GM18526 (cell line): ENCODE results near the gene CNKSR2.

Experiments used
- POLR2A ChIP-seq: IDR thresholded peaks from 3 replicates; pipeline ENCODE4 v1.6.1; 2011; ENCODE audit not compliant: insufficient read length; ENCODE audit errors: extremely low read depth

CNKSR2 gene

DNA sequence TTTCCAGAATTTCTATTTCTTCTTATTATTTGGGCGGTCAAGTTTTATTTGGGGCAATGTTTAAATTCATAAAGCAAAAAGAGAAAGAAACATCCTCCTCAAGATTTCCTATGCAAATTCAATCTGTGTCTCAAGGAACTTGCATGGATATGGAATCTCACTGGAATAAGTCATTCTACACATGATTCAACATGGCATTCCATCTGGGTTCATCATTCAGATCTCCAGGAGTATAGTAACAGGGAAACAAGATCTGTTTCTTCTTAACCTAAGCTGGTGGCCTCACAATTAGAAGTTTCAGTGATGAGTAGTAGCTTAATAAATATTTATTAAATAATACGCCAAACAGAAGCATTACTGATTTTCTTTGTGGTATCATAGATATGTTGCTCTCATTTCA lies 264.1 kb downstream of the CNKSR2 start:
- no peak for TF ChIP-seq POLR2A

DNA sequence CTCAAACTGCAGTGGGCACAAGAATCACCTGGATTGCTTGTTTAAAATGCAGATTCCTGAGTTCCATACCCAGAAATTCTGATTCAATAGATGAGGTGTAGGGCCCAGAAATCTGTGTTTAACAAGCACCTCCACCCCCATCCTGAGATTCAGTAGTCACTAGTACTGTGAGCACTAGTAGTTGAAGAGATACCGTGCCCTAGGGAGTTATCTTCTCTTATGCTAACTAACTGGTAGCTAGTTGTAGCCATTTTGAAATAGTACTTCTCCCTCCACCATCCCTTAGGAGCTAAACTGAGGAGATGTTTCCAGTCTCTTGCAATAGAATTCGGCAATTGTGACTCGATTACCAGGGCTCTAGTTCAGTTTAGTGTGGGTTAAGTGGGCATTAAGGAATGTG lies 265.6 kb downstream of the CNKSR2 start:
- TF ChIP-seq POLR2A: no peak

DNA sequence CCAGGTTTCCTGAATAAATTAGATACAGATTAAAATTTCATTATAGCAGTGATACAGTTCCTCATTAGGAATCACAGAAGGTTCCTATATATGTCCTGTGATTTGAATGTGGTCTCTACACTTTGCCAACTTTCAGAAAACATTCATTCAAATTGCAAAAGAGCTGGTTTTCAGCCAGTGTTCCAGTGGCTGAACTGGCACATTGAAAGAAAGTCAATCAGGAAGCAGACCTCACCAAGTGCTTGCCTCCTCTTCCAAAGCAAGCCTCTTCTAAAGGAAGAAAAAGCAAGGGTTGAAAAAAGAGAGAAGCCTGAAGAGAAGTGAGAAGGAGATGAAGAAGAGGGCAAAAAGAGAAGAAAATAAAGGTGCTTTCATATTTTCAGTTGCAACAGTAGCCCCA lies 271.2 kb downstream of the CNKSR2 start:
- TF ChIP-seq POLR2A: no peak

DNA sequence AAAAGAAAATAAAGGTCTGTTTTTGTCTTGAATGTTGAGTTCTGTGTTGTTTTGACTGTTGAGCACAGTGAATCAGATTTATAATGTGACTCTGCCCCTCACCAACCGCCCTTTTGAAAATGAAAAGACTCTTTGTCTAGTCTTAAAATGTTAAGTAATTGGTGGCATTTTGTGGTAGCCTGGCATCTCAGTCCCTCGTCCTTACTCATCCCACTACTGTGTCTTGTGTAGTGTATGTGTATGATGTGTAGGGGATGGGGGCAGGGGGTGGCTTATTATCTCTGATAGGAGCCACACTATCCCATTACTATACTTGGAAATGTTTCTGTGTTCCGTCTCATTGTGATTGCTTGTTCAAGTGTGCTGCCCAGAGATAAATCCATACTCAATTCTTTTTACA lies 271.7 kb downstream of the CNKSR2 start:
- TF ChIP-seq POLR2A: no peak

DNA sequence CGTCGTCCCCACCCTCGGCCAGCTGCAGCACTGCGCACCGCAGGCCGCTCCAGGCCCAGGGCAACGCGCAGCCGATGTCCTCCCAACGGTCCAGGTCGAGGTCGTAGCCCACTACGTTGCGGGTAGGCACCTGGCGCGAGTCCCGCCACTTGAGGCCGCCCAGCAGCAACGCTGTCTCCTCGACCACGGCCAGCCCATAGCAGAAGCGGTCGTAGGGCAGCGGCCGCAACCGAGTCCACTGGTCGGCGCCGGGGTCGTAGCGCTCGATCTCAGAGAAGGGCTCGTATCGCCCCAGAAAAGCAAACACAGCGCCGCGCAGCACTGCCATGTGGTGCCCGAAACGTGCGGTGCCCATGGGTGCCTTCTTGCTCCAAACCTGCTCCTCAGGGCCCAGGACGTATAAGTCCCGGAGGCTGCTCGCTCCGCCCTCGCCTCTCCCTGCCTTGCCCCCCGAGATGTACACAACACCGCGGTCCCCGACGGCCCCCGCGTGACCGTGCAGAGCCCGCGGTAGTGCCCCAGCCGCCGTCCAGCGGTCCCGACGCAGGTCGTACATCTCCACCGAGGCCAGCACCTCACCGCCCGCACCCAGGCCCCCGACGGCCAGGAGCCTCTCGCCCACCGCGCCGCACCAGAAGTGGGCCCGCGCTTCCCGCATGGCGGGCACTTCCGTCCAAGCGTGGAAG lies 281.8 kb downstream of the CNKSR2 start:
- TF ChIP-seq POLR2A: no peak

DNA sequence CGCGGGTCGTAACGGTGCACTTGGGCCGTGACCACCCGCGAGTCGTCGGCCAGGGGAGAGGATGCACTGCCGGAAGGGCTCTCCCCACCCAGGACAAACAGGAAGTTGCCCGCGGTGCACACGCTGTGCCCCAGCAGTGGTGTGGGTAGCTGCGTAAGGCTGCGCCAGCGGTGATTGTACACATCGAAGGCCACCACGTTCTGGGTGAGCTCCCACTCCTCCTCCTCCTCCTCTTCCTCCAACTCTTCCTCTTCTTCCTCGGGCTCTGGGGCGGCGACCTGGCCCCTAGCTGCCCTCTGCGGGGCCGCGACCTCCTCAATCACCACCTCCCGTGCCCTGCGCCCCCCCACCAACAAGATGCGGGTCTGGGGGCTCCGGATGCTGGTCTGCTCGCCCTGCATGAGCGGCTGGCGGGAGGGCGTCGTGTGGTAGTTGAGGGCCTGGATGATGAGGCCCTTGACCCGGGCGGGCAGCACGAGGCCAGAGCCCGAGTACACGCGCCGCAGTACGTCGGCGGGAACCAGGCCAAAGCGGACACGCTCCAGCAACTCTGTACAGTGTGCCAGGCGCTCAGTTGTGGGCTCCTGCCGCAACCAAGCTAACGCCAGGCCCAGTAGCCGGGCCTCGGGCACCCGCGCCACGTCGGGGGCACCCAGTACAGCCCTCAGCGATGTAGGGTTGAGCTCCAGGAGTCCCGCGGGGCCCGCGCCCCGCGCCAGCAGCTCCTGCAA lies 282.5 kb downstream of the CNKSR2 start:
- no peak for TF ChIP-seq POLR2A

DNA sequence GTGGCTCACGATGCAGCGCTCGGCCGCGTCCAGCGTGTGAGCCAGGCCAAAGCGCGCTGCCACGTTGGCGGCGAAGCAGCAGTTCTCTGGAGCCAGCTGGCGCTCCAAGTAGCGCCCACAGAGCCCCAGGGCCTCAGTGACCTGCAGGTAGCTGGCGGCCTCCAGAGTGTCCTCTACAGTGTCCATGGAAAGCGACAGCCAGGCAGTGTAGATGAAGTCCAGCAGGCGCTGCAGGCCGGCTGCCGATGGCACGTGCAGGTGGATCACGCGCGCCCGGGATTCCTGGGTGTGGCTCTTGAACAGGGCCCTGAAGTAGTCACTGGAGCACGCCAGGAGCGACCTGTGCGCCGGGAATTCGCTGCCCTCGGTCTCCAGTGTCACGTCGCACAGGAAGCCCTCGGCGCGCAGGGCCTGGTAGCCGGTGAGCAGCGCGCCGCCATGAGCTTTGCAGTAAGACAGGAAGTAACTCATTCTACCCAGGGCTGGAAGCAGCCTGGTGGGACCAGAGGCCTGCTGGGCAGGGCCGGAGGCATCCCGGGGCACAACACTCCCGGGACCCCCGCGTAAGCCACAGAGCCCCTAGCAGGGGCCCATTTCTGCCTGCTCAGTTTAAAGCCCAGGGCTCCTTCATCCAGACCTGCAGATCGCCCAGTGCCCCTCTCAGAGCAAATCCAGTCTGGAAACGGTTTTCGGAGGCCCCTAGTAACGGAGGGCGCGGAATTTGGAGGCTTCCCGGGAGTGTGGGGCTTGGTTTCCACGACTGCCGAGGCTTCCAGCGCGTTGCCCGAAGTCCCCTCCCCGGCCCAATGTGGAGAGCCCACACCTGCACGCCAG lies 283.3 kb downstream of the CNKSR2 start:
- TF ChIP-seq POLR2A: no peak

DNA sequence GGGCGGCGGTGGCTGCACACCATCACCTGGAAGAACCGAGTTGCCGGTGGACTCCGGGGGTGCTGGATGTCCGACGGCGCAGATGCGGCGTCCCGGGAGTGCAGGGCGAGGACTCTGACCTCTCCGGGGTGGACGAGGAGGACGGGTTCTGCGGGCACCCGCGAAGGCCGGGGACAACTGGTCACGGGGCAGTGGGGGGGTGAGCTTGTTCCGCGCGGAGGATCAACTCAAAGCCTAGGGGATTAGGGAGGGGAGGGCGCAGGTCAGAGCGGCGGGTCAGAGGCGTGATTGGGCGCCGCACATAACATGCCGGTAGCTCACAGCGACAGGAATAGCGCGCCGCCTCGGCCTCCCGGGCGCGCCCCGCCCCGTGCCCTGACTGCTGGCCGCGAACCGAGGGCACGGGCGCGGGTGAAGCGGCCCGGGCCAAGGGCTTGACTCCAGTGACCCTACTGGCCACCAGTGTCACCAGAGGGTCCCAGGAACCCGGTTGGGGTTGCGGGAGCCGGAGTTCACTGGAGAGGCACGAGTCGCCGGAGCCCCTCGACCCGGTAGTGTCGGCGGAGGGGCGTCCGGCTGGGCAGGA lies 284.0 kb downstream of the CNKSR2 start, which contains the start of gene KLHL34:
KLHL34 (minus strand) TSS at position 179 of the 586 bp plus-strand sequence. CDS start 542 bp downstream, outside the sequence.
- no peak for TF ChIP-seq POLR2A

DNA sequence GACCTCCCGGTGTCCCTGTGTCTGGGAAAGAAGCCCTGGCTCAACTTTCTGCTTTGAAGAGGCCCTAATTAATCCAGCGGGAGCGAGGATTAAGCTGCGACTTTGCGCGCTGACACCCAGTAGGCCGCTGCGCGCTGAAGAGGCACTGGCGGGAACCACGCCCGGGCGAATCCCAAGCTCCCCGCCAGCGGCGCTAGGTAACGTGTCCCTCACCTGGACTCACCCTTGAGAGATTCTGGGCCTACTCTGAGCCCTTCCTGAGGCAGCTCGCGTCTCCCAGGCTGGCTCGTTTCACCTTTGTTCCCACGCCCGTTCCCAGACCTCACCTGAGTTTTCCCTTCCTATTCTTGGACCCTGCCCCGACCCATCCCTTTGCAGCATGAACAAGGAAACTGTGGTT lies 284.5 kb downstream of the CNKSR2 start:
- TF ChIP-seq POLR2A: no peak

DNA sequence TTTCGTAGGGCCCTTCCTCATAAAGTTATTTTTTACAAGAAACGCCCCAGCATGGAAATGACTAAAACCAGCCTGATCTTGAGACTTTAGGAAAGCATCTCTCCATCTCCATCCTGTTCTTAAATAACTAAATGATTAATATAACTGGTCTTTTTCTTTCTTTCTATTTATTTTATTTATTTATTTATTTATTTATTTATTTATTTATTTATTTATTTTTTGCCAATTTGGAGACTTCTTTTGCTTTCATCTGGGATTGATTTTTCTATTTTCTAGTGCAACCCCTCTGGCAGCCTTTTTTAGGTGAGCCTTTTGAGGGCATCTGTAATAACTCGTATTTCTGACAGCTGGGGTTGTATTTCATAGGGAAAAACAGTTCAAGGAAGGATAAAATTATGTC lies 285.1 kb downstream of the CNKSR2 start:
- no peak for TF ChIP-seq POLR2A

DNA sequence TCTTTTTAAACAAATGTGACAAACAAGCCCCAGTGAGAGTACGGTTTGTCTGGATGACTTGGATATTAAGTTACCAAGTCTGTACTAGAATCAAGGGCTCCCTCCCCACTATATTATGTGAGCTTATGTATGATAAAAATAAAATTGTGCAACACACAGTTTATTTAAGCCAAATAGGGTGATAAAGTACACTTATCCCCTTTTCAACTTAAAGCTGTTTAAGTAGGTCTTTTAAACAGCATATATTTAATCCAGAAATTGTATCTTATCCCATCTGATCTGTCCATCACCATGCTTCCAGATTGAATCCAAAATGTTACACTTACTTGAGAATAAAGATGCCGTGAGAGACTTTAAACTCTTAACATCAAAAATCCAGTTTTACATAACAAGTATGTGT lies 285.9 kb downstream of the CNKSR2 start:
- no peak for TF ChIP-seq POLR2A

DNA sequence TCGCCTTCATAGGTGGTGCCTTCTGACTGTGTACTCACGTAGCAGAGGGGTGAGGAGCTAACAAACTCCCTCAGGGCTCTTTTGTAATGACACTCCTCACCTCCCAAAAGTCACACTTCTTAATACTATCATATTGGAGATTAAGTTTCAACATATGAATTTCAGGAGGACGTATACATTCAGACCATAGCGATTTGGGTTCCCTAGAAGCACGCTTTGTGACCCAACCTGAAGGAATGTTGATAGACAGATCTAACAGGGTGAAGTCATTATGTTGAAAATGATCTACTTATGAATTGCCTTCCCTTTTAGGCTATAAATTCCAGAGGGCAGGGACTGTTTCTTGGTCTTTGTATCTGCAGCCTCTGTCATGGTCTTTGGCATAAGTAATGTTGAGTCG lies 287.1 kb downstream of the CNKSR2 start:
- TF ChIP-seq POLR2A: no peak

DNA sequence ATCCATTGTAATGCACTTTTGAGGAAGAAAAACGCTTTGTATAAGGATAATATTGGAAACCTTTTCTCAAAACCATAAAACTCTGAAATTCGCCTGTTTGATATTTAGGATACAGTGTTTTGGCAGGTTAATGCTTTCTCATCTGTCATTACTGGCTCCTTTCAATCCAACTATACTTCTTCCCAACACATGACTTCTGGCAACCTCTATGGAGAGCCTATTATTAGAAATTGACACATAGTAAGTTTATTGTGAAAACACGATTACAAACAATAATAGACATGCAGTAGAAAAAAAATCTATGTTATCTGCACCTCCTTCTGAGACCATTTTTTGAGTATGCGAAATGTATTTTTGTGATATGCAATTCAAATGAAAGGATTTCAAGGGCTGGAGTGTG lies 288.5 kb downstream of the CNKSR2 start:
- TF ChIP-seq POLR2A: no peak

DNA sequence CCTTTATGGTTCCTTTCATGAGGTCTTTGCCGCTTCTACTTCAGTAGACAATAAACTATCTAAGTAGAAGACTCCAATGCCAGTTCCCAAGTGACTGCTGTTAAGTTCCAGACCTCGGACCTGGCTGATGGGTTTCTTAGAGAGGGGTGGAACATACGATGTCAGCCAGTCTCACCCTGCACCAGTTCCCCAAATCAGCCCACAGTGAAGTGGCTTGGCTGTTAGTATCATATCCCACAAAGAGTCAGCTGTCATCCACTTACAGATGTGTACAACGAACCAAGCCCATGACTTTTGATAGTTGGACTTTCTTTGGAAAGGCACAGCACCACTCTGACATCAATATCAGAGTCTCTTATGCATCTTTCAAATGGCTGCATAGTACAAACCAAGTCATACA lies 292.0 kb downstream of the CNKSR2 start:
- TF ChIP-seq POLR2A: no peak

DNA sequence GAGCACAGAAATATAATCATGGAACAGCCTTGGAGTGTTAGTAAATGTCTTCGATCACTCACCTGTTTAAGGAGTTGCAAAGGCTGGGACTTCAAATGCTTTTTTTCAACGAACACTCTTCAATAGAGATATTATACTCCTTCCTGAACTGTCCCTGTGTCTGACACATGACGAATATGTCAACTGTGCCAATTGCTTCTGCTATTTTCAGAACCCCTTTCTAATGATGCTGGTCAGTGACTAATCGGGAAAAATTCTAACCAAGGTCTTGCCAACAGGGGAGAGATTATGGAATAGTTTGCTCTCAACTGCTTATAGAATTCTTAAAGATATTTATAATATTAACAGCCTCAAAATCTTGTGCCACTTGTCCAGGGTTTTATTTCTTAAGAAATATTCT lies 292.5 kb downstream of the CNKSR2 start:
- no peak for TF ChIP-seq POLR2A
